GM12891 (cell line): ENCODE data around the gene PUS10.
"Not testable (repeated sequence)": the region's sequence is repeated elsewhere in the genome, so short reads cannot be mapped to it uniquely, and the experiment has no call there.

Experiments
- DNase-seq: peaks from one replicate; pipeline ENCODE4 v3.0.0; 2011; ENCODE audit warnings: low spot score; ENCODE audit not compliant: insufficient read length
- FAIRE-seq: peaks from 2 replicates; lab custom pipeline; 2011; peaks lifted over from hg19 to GRCh38; lab: Jason Lieb, UNC
- PAX5 ChIP-seq: IDR thresholded peaks from 2 replicates; pipeline ENCODE4 v1.6.1; 2011; ENCODE audit warnings: low read length, moderate library complexity, mild to moderate bottlenecking; ENCODE audit not compliant: insufficient read depth, severe bottlenecking
- POLR2A ChIP-seq: IDR thresholded peaks from 2 replicates; pipeline ENCODE4 v1.6.1; 2011; ENCODE audit warnings: low read depth, low read length, control low read depth
- POLR2AphosphoS5 ChIP-seq: IDR thresholded peaks from 2 replicates; pipeline ENCODE4 v1.6.1; 2011; ENCODE audit warnings: low read depth, low read length, control low read depth
- POU2F2 ChIP-seq: IDR thresholded peaks from 2 replicates; pipeline ENCODE4 v1.6.1; 2011; ENCODE audit warnings: low read depth, mild to moderate bottlenecking, control low read depth, low read length, moderate library complexity
- SPI1 ChIP-seq: IDR thresholded peaks from 2 replicates; pipeline ENCODE4 v1.6.1; 2011; ENCODE audit warnings: low read depth, low read length, control low read depth
- TAF1 ChIP-seq: IDR thresholded peaks from 2 replicates; pipeline ENCODE4 v1.6.1; 2011; ENCODE audit warnings: low read depth, low read length, control low read depth

Gene PUS10

DNA sequence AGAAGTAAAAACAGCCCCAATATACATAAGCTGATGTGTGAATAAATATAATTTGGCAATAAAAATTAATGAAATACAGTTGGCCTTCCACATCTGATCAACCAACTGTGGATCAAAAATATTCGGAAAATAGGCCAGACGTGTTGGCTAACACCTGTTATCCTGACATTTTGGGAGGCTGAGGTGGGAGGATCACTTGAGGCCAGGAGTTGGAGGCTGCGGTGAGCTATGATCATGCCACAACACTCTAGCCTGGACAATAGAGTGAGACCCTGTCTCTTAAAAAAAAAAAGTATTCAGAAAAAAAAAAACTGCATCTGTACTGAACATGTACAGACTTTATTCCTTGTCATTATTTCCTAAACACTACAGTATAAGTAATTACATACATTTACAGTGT lies 11.5 kb upstream of the PUS10 start:
- no peak for DNase-seq
- no peak for TF ChIP-seq POU2F2
- TF ChIP-seq TAF1, result no peak
- TF ChIP-seq SPI1, result no peak
- TF ChIP-seq POLR2AphosphoS5, result no peak
- no peak for TF ChIP-seq PAX5
- FAIRE-seq, result no peak

- DNase-seq, result no peak
- FAIRE-seq, result no peak
- no peak for TF ChIP-seq POLR2AphosphoS5
- TF ChIP-seq POLR2A, result no peak
- no peak for TF ChIP-seq POU2F2
- no peak for TF ChIP-seq PAX5
- TF ChIP-seq TAF1, result no peak
- TF ChIP-seq SPI1, result no peak
Observed at GRCh38 chr2:61023670-61024069, 5.6 kb upstream of the PUS10 start.

GRCh38 chr2:61021228-61021660 lies 3.2 kb upstream of the PUS10 start:
- FAIRE-seq, result no peak
- TF ChIP-seq TAF1, result no peak
- TF ChIP-seq POU2F2, result no peak
- no peak for TF ChIP-seq POLR2AphosphoS5
- no peak for TF ChIP-seq PAX5
- no peak for TF ChIP-seq POLR2A
- DNase-seq, result no peak

GRCh38 chr2:61018798-61019197 lies 743 bp upstream of the PUS10 start:
- TF ChIP-seq PAX5 (no peak), POU2F2 (no peak), SPI1 (no peak), TAF1 (no peak), POLR2A (no peak), POLR2AphosphoS5 (no peak)
- FAIRE-seq (no peak), DNase-seq (no peak)

DNA sequence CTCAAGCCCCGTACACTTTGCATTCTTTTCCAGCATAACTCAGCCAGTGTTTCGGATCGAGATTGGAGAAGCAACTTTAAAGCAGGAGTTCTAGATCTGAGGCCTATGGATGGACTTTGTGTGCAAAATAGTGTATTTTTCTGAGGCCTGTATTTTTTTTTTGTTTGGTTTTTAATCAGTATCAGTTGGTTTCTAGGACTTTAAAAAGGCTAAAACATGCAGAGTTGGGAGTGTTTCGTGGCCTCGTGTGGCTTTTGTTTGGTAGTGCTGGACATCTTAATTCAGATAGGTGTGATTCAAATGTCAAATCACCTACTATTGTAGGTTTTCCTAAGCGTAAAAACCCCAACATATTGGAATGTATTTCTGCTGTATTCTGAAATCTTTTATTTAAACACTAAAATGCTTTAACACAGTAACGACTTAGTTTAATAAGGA lies 282 bp upstream of the PUS10 start:
- DNase-seq (peak; percentile 6), FAIRE-seq (no peak)
- TF ChIP-seq SPI1 (no peak), PAX5 (no peak), TAF1 (no peak), POLR2A (no peak), POLR2AphosphoS5 (no peak), POU2F2 (no peak)

GRCh38 chr2:61017003-61017555 lies 976 bp downstream of the PUS10 start:
- TF ChIP-seq POU2F2 (peak; percentile 80; the same call in 1 of the 2 replicates), POLR2A (peak; percentile 61), POLR2AphosphoS5 (no peak; the same call in none of the 2 replicates), PAX5 (no peak), SPI1 (no peak), TAF1 (peak; percentile 61; the same call in 1 of the 2 replicates)
- no peak for FAIRE-seq
- DNase-seq, result peak; percentile 45

GRCh38 chr2:61016392-61017002 lies 1.6 kb downstream of the PUS10 start:
- FAIRE-seq (peak; percentile 50), DNase-seq (no peak)
- TF ChIP-seq PAX5, result no peak
- TF ChIP-seq POLR2A, result no peak
- TF ChIP-seq POLR2AphosphoS5, result no peak
- peak; percentile 31; the same call in 1 of the 2 replicates for TF ChIP-seq SPI1
- no peak for TF ChIP-seq POU2F2
- no peak for TF ChIP-seq TAF1

DNA sequence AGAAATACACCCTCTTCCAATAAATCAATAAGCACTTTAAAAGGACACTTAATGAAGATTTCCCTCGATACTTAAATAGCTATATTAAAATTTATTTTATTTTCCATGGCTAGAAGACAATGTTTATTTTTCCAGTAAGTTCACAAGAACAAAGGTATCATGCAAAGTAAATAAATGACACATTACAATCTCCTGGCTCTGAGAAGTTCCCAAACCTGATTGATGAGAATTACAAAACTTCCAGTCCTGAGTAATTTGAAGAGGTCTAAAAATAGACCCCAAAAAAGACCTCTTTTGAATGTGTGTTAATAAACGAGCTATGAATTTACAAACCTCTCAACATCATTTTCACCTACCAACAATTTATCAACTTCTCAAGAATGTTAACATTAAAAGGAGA lies 2.1 kb downstream of the PUS10 start:
- FAIRE-seq (no peak), DNase-seq (no peak)
- no peak for TF ChIP-seq POU2F2
- no peak for TF ChIP-seq SPI1
- TF ChIP-seq POLR2A, result no peak
- TF ChIP-seq TAF1, result no peak
- TF ChIP-seq PAX5, result no peak
- TF ChIP-seq POLR2AphosphoS5, result no peak

DNA sequence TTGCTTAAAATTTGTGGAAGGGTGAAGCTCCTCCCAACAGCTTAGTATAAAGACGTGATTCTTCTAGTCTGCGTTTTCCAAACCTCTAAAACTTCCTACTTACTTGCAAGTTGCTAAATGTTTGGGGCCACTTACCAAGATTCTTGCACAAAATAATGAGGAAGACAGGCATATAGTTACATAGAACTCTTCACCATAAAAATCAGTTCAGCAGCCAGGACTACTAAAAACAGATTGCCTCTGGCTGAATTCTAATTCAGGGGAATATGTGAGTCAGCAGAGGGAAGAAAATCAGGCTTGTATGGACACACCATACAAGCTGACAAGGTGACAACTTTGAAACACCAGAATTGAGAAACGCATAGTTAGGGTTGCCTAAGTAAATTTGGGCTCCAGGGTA lies 3.3 kb downstream of the PUS10 start:
- FAIRE-seq, result no peak
- TF ChIP-seq POU2F2, result no peak
- no peak for TF ChIP-seq POLR2AphosphoS5
- TF ChIP-seq POLR2A, result no peak
- no peak for TF ChIP-seq PAX5
- TF ChIP-seq SPI1, result no peak
- TF ChIP-seq TAF1, result no peak
- no peak for DNase-seq

DNA sequence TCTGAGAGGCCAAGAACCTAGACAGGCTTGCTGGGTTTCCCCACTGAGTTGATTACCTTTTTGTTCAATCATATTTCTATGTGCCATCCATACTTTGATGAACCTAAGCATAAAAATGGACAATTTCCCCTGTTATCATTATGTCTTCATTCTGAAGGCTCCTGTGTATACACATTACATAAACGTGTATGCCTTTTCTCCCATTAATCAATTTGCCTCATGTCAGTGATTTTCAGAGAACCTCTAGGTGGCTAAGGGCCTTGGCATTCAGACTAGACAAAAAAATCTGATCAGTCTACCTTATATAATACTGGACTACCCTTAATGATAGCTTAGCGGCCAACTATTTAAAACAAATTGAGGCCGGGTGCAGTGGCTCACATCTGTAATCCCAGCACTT lies 4.7 kb downstream of the PUS10 start:
- DNase-seq, result no peak
- no peak for FAIRE-seq
- no peak for TF ChIP-seq PAX5
- TF ChIP-seq SPI1, result no peak
- TF ChIP-seq POU2F2, result no peak
- TF ChIP-seq POLR2AphosphoS5, result no peak
- no peak for TF ChIP-seq TAF1

- FAIRE-seq, result peak; percentile 16
- not testable (repeated sequence) for DNase-seq
- TF ChIP-seq SPI1, result peak; percentile 49
Observed at GRCh38 chr2:61012303-61012702, 5.8 kb downstream of the PUS10 start.
